Fibroblast of lung (primary cell): Measurements from ENCODE around the gene LECT2.

Experiments used
- CTCF ChIP-seq, 2 donors: IDR thresholded peaks in 1 of 2; conservative IDR thresholded peaks in 1 of 2; 1 replicate in 1 of 2; 2 replicates in 1 of 2; pipeline ENCODE4 v1.5.1; 2011 to 2012; ENCODE audit warnings: low read length in 2 of 2, control low read depth in 1 of 2, inconsistent platforms in 1 of 2, low read depth in 1 of 2, mild to moderate bottlenecking in 1 of 2
- EZH2 ChIP-seq: IDR thresholded peaks from 2 replicates; pipeline ENCODE4 v1.5.1; 2012; ENCODE audit warnings: low read length, control low read depth, mild to moderate bottlenecking; ENCODE audit errors: missing control alignments

DNA sequence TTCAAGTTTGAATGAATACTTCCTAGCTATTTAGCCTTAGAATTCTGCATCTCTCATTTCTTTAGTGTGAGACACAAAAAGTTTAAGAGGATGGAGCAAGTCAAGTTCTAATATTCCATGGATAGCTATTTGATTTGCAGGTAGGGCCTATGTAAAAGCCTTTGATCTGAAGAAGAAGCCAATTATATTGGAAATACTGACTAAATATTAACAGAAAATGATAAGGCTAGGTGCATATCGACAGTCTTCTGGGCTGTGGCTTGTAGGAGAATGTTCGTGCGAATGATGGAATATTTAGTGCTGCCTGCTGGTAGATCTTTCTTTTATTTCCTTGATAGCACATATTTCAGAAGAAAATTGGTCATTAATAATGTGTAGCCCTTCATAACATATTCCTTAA, at the start of gene LECT2:
- no peak for TF ChIP-seq CTCF (conservative IDR thresholded peaks at IDR 0.05 in 1 of 2, IDR thresholded peaks at IDR 0.05 in 1 of 2; ENCODE audit: low read depth in 1 of 2, low read length in 2 of 2)
- TF ChIP-seq EZH2 = no peak
